Measurements from ENCODE around the gene SLC6A3.

DNA sequence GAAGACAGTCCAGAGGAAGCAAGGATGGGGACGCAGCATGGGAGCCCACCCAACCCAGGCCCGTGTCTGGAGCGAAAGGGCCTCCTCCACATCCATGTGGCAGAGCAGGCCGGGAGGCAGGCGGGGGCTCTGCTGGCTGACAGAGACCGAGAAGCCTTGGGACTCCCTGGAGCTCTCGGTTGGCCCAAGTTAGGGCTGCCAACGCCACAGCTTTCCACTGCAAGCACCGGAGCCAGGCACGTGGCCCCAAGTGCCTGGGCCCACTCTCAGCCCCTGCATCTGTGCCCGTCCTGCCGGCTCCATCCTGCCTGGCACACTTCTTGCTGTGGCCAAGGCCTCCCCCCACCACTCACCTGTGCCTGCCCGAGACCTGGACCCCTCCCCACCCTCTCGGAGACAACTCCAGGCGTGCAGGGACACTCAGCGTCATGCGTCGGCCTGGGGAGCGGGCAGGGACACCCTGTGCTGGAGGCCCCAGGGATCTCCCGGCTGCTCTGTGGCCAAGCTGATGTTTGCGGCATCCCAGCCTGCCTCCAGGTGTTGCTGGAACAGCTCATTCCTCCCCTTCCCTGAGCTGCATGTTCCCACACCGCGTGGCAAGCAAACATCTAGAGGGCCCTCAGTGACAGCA lies 31.5 kb downstream of the SLC6A3 start:
- TF ChIP-seq, protein P1, sequence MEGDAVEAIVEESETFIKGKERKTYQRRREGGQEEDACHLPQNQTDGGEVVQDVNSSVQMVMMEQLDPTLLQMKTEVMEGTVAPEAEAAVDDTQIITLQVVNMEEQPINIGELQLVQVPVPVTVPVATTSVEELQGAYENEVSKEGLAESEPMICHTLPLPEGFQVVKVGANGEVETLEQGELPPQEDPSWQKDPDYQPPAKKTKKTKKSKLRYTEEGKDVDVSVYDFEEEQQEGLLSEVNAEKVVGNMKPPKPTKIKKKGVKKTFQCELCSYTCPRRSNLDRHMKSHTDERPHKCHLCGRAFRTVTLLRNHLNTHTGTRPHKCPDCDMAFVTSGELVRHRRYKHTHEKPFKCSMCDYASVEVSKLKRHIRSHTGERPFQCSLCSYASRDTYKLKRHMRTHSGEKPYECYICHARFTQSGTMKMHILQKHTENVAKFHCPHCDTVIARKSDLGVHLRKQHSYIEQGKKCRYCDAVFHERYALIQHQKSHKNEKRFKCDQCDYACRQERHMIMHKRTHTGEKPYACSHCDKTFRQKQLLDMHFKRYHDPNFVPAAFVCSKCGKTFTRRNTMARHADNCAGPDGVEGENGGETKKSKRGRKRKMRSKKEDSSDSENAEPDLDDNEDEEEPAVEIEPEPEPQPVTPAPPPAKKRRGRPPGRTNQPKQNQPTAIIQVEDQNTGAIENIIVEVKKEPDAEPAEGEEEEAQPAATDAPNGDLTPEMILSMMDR (IDR thresholded peaks at IDR 0.05), result no peak
- TF ChIP-seq POLR2AphosphoS5 (IDR thresholded peaks at IDR 0.05) (no peak), POLR2A (IDR thresholded peaks at IDR 0.05) (no peak)

Measured in suprapubic skin (tissue), 4 donors.